Neutrophil (primary cell): Measurements from ENCODE around the gene VRK1.

Experiments used
- H3K27ac ChIP-seq: fragments of 200-600 bp; sonication (generic); 2 replicates; pipeline ENCODE4 v1.5.1; 2016; ENCODE audit warnings: mild to moderate bottlenecking, moderate library complexity
- H3K27me3 ChIP-seq: fragments of 200-600 bp; sonication (generic); 2 replicates; pipeline ENCODE4 v1.6.0; 2016; ENCODE audit warnings: mild to moderate bottlenecking
- H3K36me3 ChIP-seq: fragments of 200-600 bp; sonication (generic); 2 replicates; pipeline ENCODE4 v1.5.1; 2017
- H3K4me1 ChIP-seq, 2 experiments: fragments of 200-600 bp in 1 of 2; sonication (generic) in 1 of 2; 1 replicate in 1 of 2; 2 replicates in 1 of 2; pipeline versions ENCODE4 v1.5.1 to v1.6.1; 2013 to 2016; ENCODE audit warnings: low read depth in 1 of 2, low read length in 1 of 2, mild to moderate bottlenecking in 1 of 2, moderate library complexity in 1 of 2; ENCODE audit not compliant: control insufficient read depth in 1 of 2, insufficient read depth in 1 of 2
- H3K4me3 ChIP-seq, 2 experiments: fragments of 200-600 bp in 1 of 2; sonication (generic) in 1 of 2; 1 replicate in 1 of 2; 2 replicates in 1 of 2; pipeline ENCODE4 v1.5.1; 2013 to 2016; ENCODE audit warnings: low read depth in 1 of 2, low read length in 1 of 2, mild to moderate bottlenecking in 1 of 2, moderate library complexity in 1 of 2
- H3K9me3 ChIP-seq: fragments of 200-600 bp; sonication (generic); 2 replicates; pipeline ENCODE4 v1.5.1; 2016
- TF ChIP-seq, protein P1 (sequence below): fragments of 200-600 bp; sonication (generic); IDR thresholded peaks from 2 replicates; pipeline ENCODE4 v1.5.1; 2016; ENCODE audit warnings: antibody characterized with exemption

VRK1 gene

DNA sequence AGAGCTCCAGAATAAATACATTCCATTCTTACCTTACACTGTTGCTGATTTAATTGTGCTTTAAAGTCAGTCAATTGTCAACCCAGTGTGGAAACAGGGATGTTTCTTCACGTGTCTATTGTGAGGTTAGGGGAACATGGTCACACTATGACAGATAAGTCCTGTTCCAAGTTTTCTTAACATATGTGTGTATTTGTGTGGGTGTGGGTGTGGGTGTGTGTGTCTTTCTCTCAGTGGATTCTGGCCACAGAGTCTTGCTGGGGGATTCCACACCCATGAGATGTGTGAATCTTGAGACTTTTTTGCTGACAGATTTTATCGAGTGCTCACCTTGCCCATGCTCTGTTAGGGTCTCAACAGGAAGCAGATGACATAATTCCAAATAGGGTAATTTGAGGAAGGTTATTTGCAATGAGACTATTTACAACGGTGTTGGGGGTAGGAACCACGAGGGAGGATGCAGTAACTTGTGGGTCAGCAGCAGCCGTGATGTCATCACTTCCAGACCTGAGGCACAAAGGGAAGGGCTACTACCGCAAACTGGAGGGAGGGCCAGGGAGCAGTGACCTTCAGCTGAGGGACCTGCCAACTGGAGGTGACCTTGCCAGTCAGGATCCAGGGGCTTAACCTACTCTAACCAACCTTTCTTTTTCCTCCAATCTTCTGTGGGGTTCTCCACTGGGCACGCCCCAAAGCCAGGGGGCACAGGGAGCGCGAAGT is 1.9 kb upstream of the VRK1 start:
- no peaks in the 10 kb centered on the region for H3K27me3 ChIP-seq
- H3K9me3 ChIP-seq: no peaks in the 10 kb centered on the region
- H3K4me1 ChIP-seq: peaks cover 74 to 87% of the 10 kb centered on the region in 2 experiments
- peak overlapping the region in 1 of 2 experiments; percentile 35 for H3K4me3 ChIP-seq
- TF ChIP-seq, protein P1, sequence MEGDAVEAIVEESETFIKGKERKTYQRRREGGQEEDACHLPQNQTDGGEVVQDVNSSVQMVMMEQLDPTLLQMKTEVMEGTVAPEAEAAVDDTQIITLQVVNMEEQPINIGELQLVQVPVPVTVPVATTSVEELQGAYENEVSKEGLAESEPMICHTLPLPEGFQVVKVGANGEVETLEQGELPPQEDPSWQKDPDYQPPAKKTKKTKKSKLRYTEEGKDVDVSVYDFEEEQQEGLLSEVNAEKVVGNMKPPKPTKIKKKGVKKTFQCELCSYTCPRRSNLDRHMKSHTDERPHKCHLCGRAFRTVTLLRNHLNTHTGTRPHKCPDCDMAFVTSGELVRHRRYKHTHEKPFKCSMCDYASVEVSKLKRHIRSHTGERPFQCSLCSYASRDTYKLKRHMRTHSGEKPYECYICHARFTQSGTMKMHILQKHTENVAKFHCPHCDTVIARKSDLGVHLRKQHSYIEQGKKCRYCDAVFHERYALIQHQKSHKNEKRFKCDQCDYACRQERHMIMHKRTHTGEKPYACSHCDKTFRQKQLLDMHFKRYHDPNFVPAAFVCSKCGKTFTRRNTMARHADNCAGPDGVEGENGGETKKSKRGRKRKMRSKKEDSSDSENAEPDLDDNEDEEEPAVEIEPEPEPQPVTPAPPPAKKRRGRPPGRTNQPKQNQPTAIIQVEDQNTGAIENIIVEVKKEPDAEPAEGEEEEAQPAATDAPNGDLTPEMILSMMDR: no peak
- H3K27ac ChIP-seq: peak overlapping the region; percentile 87
- no peaks in the 10 kb centered on the region for H3K36me3 ChIP-seq

DNA sequence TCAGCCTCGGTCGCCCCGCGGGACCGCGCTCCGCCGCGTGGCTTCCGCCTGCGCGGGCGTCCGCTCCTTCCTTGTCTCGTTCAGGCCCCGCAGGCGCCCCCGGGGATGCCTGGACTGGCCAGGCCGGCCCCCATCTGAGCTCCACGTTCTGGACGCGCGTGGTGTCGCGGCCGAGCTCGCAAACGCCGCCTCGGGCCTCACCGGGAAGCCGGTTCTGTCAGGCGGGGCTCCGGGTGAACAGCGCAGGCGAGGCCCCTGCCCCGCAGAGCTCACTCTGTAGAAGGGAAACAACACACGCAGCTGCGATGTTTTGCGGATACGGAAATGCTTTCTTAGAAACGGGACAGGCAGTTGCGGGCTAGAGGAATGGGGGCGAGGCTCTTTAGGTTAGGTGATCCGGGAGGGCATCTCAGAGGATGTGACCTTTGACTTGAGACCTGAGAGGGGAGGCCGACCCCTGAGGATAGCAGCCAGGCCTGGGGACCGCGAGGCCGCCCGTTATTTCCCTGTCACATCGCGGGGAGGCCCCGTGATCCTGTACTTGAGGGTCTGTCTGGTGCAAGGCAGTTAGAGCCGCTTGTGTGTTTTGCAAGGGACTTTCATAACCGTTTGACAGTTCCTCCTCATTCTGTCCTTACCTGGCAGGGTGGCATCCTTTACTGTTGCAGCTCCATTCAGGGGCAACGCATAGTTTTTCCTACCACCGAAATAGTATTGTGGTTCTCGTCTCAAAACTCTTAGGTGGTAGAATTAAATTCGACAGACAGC is 584 bp downstream of the VRK1 start:
- H3K36me3 ChIP-seq: no peaks in the 10 kb centered on the region
- peak overlapping the region; percentile 87 for H3K27ac ChIP-seq
- H3K4me3 ChIP-seq: peak overlapping the region; percentile 87 to 92
- no peaks in the 10 kb centered on the region for H3K9me3 ChIP-seq
- TF ChIP-seq, protein P1: no peak
- no peaks in the 10 kb centered on the region for H3K27me3 ChIP-seq
- H3K4me1 ChIP-seq: peaks cover 52 to 62% of the 10 kb centered on the region in 2 experiments

DNA sequence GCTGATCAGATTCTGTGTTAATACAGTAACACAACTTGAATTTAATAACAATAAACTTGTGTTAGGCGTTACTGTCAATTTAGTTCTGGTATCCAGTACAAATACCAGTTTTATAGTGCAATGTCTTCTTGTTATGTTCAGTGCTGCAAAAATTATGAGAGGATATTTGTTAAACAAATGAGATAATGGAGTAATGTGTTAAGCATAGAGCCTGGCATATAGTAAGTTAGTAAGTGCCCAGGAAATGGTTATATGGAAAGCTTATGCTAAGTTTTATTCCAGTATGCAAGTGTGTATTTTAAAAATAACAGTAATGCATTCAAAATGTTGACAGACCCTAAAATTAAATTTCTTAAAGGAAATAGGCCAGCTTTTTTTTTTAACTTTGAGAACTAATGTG is 1.8 kb downstream of the VRK1 start:
- no peaks in the 10 kb centered on the region for H3K36me3 ChIP-seq
- TF ChIP-seq, protein P1: no peak
- H3K27ac ChIP-seq: peak overlapping the region; percentile 87
- H3K9me3 ChIP-seq: no peaks in the 10 kb centered on the region
- no peaks in the 10 kb centered on the region for H3K27me3 ChIP-seq
- peaks cover 43 to 54% of the 10 kb centered on the region in 2 experiments for H3K4me1 ChIP-seq
- no peak overlapping the region for H3K4me3 ChIP-seq

DNA sequence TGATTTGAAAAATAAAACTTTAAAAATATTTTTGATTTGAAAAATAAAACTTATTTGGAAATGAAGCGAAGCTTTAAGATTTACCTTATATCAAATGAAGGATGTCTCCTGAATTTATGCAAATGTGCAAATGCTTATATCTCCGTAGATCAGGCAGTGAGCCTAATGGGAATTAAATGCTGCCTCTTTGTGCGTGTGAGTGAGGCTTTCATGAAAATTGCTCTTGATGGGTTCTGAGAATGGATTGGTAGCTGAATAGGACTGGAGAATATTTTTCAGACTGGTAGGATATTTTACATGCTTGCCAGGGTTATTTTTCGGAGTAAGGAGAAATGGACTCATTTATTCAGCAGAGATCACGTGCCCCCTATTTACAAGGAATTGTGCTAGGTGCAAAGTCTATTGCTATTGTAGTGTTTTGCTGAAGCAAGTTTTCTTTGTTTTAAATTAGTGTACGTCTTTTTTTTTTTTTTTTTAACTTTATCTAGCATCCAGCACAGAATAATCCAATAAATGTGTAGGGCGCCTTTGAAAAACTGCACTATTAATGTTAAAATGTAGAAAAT is 2.4 kb downstream of the VRK1 start:
- TF ChIP-seq, protein P1: no peak
- Histone ChIP-seq H3K27me3 (no peaks in the 10 kb centered on the region), H3K4me1 (peaks cover 46 to 56% of the 10 kb centered on the region in 2 experiments), H3K36me3 (no peaks in the 10 kb centered on the region), H3K4me3 (no peak overlapping the region), H3K9me3 (no peaks in the 10 kb centered on the region), H3K27ac (no peak overlapping the region)

DNA sequence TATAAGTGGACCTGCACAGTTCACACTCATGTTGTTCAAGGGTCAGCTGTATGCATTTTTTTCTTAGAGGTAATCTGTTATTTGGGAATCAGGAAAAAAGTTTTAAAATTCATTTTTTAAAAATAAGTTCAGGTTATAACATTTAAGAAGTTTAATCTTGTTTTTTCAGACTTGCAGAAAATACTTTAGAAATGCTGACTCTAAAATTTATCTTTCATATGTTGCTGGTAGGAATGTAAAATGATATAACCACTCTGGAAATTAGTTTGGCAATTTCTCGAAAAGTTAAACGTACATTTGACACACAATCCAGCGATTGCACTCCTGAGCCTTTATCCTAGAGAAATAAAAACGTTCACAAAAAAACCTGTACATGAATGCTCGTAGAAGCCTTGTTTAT is 4.7 kb downstream of the VRK1 start:
- Histone ChIP-seq H3K36me3 (no peaks in the 10 kb centered on the region), H3K27me3 (no peaks in the 10 kb centered on the region), H3K4me3 (no peak overlapping the region), H3K27ac (no peak overlapping the region), H3K4me1 (peaks cover 42 to 55% of the 10 kb centered on the region in 2 experiments), H3K9me3 (no peaks in the 10 kb centered on the region)
- TF ChIP-seq, protein P1: no peak
